ENCODE data around the gene CD7.

Gene CD7

DNA sequence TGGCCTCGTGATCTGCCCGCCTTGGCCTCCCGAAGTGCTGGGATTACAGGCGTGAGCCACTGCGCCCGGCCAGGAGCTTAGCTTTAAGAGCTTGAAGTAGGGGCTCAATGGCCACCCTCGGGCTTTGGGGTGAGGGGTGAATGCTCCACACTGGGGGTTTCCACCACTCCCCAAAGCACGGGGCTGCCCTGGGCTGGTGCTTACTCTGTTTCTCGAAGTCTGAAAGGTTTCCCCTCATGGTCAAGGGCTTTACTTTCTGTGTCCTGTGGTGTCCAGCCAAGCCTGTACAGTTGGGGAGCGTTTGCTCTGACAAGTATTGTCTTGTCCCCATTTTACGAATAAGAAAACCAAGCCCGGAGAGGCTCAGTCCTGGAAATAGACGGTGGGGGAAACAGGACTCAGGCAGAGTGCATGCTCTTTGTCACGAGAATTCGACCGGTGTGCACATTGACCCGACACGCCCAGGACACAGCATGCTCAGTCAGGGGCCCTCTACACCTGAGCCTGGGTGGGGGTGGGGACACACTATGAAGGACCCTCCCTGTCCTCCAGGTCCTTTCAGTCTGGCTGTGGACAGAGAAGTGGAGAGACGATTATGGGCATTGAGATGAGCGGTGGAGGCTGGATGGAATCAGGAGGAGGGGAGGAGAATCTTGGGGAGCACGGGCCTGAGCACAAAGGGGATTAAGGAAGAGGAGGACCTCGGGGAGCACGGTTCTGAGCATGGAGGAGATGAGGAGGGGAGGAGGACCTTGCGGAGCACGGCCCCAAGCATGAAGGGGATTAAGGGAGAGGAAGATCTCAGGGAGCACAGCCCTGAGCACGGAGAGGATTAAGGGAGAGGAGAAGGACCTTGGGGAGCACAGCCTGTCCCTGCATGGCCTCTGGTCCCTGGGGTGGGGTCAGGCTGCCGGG lies 7.5 kb downstream of the CD7 start:
- no peak overlapping the region for H3K4me3 ChIP-seq (ENCODE audit: low read depth, low read length)
- TF ChIP-seq, protein P1, sequence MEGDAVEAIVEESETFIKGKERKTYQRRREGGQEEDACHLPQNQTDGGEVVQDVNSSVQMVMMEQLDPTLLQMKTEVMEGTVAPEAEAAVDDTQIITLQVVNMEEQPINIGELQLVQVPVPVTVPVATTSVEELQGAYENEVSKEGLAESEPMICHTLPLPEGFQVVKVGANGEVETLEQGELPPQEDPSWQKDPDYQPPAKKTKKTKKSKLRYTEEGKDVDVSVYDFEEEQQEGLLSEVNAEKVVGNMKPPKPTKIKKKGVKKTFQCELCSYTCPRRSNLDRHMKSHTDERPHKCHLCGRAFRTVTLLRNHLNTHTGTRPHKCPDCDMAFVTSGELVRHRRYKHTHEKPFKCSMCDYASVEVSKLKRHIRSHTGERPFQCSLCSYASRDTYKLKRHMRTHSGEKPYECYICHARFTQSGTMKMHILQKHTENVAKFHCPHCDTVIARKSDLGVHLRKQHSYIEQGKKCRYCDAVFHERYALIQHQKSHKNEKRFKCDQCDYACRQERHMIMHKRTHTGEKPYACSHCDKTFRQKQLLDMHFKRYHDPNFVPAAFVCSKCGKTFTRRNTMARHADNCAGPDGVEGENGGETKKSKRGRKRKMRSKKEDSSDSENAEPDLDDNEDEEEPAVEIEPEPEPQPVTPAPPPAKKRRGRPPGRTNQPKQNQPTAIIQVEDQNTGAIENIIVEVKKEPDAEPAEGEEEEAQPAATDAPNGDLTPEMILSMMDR (IDR thresholded peaks at IDR 0.05; ENCODE audit: insufficient read depth, low read depth, low read length, missing control alignments), result no peak
- no peak for DNase-seq (ENCODE audit: low read depth)

DNA sequence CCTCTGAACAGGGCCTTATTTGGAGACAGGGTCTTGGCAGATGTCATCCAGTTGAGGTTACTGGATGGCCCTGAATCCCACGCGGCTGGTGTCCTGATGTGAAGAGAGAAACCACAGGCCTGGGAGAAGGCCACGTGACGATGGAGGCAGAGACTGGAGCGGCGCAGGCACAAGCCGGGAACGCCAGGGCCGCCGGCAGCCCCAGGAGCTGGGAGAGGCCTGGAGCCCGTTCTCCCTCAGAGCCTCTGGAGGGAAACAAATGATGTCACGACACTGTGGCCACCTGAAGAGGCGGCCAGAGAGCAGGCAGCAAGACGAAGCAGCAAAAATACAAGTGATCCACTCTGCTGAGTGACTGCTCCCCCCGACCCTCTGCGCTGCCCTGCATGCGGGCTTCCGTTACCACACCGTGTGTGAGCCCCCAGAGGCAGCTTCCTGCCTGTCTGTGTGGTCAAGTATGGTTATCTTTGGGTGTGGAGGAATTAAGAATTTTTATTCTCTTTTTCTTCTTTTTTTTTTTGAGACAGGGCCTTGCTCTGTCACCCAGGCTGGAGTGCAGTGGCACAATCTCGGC lies 11.6 kb downstream of the CD7 start:
- TF ChIP-seq, protein P1 (IDR thresholded peaks at IDR 0.05; ENCODE audit: insufficient read depth, low read depth, low read length, missing control alignments), result no peak
- H3K4me3 ChIP-seq (ENCODE audit: low read depth, low read length), result no peak overlapping the region
- no peak for DNase-seq (ENCODE audit: low read depth)

DNA sequence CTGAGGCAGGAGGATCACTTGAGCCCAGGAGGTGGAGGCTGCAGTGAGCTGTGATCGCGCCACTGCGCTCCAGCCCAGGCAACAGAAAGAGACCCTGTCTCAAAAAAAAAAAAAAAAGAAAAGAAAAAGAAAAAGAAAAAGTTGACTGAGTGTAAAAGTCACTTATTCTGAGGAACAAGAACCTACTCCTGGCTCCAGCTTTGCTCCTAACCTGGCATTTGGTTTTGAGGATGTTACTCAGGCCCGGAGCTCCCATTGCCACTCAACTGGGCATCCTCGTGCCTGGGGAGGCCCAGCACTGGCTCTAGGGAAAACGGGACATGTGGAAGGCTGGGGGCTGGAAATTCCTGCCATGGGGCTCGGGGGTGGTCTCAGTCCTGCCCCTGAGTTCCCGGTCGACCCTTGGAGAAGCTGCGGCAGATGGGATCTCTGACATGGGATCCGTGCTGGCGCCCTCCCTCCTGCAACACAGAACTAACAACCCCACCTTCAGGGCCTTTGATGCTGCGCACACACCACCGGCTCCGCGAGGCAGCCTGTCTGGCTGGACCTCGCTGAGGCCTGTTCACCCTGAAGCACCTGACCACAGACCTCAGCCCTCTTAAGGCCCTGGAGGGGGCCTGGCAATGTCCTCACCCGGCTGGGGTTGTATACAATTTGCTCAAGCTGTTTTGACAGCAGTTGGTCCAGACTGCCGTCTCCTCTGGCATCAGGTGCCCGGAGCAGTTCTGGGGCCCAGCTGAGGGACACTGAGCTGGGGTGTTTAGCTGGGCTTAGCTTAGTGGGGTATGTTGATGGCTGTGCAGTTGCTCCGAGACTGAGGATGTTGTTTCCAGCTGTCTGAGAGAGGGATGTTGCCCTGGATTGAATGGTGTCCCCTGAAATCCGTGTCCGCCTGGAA lies 12.3 kb downstream of the CD7 start:
- DNase-seq (ENCODE audit: low read depth), result no peak
- no peak overlapping the region for H3K4me3 ChIP-seq (ENCODE audit: low read depth, low read length)
- TF ChIP-seq, protein P1 (IDR thresholded peaks at IDR 0.05; ENCODE audit: insufficient read depth, low read depth, low read length, missing control alignments), result no peak

DNA sequence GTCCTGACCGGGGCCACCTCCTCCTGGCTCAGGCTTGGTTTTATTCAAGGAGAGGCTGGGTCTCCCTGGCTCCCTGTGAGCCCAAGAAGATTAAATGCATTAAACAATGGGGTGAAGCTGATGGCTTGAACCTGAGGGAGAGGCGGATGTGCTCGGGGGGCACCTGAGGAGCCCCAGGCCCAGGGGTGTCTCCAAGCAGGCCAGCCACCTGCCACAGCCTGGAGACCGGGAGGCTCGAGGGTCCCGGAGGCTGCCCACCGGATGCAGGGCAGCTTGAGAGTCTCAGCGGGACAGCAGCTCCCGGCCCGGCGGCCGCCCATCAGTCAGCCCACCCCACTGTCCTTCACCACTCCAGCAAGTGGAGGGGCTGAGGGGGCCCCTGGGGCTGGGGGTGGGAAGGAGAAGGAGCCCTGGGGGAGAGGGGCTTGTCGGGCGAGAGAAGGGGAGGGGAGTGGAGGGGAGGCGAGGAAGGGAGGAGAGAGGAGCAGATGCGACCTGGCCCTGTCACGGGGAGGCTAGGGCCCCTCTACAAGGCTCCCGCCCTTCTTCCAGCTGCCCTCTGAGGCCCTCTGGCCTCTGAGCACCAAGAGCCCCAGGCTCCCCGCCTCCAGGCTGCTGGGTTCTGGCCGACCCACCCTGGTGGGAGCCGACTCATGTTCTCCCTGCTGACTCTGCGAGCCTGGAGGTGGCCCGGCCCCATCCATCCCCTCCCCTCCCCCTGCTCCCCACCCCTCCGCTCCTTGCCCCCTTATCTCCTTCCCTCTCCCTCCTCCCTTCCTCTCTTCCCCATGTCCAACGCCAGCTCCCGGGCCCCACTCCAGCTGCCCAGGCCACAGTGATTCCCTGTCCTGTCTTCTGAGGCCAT lies 13.2 kb downstream of the CD7 start:
- DNase-seq (ENCODE audit: low read depth), result no peak
- TF ChIP-seq, protein P1 (IDR thresholded peaks at IDR 0.05; ENCODE audit: insufficient read depth, low read depth, low read length, missing control alignments), result no peak

DNA sequence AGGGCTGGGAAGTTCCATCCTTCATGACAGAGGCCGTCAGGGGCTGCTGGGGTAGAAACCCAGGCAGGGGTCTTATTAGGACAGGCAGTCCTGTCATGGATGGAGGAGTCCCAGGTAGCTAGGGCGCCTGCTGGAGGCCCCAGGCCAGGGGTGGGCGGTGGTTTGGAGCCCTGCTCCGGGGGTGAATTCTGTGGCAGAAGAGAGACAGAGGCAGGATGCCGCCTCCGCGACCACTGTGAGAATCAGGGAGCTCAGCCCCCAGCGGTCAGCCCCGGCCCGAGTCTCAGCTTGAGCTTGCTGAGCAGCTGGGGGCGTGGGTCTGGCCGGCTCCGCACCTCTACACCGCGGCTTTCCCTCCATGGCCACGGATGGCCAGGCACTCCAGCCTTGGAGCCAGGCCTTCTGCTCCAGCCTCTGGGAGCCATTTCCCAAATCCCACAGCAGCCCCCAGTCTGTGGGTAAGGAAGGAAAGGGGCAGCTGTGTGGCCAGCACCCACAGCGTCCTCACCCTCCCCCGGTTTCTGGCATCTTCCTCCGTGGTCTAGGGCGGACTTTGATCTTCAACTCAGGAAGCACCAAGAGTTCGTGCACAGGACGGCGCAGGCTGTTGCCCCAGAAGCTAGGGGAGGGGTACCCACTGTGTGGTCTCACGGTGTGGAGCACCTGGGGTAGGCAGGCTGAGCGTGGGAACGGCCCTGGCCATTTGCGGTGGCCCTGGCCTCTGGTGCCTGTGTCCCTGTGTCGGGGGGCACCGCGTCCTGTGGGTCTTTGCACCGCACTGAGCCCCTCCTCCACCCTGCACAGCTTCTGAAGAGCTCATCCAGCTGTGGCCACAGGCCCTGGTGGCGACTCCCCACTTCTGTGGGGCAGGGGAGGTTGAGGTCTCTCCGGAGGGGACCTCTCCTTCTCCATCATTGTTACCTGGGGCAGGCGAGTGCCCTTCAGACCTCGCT lies 14.1 kb downstream of the CD7 start:
- TF ChIP-seq, protein P1 (IDR thresholded peaks at IDR 0.05; ENCODE audit: insufficient read depth, low read depth, low read length, missing control alignments), result no peak
- DNase-seq (ENCODE audit: low read depth), result no peak
- no peak overlapping the region for H3K4me3 ChIP-seq (ENCODE audit: low read depth, low read length)

More for the DNA sequence above, 13.2 kb downstream of the CD7 start:
- no peak overlapping the region for H3K4me3 ChIP-seq (ENCODE audit: low read depth, low read length)
